Measurements from ENCODE around the gene REST.
"Not testable (repeated sequence)": the region's sequence is repeated elsewhere in the genome, so short reads cannot be mapped to it uniquely, and the experiment has no call there.

Gene REST

DNA sequence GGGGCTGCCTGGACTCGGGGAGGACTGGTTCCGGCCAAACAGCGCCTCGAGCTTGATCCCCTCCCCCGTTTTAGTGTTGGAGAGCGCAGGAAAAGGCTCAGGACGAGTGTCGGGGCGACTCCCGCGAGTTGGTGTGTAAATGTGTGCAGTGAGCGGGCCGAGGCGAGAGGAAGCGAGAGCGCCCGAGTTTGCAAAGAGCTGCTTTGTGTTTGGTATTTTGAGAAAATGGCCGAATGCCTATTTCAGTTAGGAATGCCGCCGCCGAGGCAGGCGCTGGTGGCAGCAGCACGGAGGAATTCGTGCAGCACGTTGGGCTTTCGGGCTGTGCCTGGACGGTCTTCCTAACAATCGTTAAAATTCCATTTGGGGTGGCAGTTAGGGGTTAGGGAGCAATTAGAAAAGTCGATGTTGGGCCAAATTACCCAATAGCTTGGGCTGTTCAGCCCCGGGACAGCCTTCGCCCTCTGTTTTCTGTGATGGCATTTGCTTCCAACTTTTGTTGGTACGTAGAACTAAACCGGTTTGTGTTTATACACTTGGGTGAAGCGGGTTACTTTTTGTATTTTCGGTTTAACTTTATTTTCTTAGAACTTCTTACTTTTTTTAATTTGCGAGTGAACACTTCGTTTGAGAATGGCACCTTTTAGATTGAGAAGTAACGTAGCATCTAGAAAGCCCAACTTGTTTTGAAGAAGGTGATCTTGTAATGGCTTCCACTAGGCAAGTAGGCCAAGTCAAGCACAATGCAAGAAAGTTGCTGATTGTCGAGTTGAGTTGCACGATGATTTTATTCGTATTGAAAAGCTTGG, 1.6 kb downstream of the REST start:
- DNase-seq = peak in 1 of 3 experiments; percentile 22

DNA sequence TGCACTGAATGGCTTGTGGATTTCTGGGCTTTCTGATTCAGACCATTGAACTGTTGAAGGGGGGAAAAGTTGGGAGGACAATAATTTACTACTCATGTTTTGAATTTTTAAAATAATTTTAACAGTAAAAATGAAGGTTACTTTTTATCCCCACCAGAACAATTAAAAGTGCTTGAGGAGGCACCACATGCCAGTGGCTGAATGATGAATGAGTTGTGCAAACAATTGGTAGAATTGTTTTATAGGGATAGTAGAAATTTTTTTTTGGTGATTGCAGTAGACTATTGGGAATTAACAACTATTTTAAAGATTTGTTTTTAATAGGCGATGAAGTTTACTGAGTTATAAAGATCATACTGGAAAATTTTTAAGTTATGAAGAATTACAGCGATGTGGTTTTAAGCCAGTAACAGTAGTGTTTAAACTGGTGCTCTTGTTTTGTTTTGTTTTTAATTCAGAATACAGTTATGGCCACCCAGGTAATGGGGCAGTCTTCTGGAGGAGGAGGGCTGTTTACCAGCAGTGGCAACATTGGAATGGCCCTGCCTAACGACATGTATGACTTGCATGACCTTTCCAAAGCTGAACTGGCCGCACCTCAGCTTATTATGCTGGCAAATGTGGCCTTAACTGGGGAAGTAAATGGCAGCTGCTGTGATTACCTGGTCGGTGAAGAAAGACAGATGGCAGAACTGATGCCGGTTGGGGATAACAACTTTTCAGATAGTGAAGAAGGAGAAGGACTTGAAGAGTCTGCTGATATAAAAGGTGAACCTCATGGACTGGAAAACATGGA, 2.7 kb downstream of the REST start:
- no peak for DNase-seq

DNA sequence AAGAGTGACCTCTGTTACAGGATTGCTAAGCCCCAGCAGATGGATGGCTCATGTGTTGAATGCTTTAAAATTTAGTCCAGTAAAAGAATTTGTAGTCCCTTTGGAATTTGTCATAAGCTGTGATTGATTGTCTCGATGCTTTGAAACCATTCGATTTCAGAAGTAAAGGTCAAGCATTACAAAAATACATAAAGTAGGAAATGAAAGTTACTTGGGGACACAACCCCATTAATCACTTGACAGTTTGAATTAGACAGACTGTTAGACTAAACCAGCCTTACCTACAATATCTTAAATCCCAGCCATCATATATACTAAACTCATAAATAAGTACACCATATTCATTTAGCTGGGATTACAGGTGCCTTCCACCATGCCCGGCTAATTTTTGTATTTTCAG, 6.6 kb downstream of the REST start:
- DNase-seq = no peak

DNA sequence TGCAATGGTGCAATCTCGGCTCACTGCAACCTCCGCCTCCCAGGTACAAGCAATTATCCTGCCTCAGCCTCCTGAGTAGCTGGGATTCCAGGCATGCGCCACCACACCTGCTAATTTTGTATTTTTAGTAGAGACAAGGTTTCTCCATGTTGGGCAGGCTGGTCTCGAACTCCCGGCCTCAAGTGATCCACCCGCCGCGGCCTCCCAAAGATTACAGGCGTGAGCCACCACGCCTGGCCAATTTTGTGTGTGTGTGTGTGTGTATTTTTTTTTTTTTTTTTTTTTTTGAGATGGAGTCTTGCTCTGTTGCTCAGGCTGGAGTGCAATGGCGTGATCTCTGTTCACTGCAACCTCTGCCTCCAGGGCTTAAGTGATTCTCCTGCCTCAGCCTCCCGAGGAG, 7.3 kb downstream of the REST start:
- not testable (repeated sequence) for DNase-seq

DNA sequence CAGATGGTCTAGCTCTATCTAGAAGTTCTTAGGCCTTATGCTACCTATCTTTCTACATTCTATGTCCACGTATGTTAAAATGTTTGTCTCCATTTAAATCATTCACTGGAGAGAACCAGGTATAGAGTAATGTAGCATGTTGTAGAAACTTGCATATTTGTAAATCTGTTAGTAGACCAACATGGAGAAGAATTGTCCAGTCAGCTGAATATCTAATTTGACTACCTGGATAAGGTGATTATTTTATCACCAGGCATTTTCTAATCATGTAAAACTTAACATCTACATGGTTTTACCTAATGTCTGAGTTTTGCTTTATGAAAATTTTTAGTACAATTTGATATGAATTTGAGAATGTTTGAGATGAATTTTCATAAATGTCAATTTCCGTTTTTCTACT, 19.5 kb downstream of the REST start:
- no peak for DNase-seq

DNA sequence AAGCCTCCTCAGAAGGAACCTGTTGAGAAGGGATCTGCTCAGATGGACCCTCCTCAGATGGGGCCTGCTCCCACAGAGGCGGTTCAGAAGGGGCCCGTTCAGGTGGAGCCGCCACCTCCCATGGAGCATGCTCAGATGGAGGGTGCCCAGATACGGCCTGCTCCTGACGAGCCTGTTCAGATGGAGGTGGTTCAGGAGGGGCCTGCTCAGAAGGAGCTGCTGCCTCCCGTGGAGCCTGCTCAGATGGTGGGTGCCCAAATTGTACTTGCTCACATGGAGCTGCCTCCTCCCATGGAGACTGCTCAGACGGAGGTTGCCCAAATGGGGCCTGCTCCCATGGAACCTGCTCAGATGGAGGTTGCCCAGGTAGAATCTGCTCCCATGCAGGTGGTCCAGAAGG, 22.9 kb downstream of the REST start:
- no peak for DNase-seq

DNA sequence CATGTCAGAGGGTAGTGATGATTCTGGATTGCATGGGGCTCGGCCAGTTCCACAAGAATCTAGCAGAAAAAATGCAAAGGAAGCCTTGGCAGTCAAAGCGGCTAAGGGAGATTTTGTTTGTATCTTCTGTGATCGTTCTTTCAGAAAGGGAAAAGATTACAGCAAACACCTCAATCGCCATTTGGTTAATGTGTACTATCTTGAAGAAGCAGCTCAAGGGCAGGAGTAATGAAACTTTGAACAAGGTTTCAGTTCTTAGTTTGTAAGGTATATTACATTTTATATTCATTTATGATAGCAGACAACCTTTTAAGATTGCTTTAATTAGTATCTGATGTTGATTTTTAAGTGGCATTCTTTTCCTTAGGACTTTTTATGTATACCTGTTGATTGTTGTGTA, 24.2 kb downstream of the REST start:
- DNase-seq = no peak

DNA sequence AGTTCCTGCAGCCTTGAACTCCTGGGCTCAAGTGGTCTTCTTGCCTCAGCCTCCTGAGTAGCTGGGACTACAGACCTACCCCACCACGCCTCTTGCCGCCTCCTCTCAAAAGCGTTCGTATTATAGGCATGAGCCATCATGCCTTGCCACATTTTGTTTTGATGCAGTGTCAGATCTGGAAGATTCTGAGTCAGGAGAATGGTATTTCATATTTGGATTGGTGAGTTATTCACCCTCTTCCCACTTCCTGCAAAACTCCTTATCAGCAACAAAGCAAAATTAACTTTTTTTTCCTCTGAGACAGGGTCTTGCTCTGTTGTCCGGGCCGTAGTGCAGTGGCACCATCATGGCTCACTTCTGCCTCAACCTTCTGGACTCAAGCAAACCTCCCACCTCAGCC, 29.6 kb downstream of the REST start:
- DNase-seq = no peak

DNA sequence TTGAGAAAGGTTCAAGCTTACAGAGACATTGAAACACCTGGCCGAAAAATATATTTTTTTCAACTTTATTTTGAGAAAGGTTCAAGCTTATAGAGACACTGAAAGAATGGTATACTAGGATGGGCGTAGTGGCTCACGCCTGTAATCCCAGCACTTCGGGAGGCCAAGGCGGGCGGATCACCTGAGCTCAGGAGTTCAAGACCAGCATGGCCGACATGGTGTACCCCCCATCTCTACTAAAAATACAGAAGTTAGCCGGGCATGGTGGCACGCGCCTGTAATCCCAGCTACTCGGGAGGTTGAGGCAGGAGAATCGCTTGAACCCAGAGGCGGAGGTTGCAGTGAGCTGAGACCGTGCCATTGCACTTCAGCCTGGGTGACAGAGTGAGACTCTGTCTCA, 32.1 kb downstream of the REST start:
- DNase-seq = not testable (repeated sequence)

DNA sequence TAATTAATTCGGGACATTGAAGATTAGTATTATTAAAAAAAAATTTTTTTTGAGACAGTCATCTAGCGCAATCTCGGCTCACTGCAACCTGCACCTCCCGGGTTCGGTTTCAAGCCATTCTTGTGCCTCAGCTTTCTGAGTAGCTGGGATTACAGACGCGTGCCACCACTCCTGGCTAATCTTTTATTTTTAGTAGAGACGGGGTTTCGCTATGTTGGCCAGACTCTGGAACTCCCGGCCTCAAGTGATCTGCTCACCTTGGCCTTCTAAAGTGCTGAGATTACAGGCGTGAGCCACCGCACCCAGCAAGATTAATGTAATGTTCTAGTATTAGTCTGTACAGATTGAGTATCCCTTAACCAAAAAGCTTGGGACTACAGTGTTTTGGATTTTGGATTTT, 32.7 kb downstream of the REST start:
- no peak for DNase-seq

DNA sequence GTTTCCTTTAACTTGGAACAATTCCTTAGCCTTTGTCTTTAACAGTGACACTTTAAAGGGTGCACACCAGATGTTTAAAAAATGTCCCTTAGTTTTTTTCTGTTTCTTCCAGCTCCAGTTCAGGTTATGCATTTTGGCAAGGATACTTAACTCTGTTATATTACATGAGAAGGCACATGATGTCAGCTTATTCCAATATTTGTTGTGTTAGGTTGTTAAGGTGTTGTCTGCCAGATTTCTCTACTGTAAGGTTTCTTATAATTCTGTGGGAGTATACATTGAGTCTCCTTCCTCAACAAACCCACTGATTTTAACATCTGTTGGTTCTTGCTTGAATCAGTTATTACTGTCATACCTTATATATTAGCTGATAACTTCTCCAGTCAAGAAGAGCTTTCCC, 33.3 kb downstream of the REST start:
- no peak for DNase-seq

DNA sequence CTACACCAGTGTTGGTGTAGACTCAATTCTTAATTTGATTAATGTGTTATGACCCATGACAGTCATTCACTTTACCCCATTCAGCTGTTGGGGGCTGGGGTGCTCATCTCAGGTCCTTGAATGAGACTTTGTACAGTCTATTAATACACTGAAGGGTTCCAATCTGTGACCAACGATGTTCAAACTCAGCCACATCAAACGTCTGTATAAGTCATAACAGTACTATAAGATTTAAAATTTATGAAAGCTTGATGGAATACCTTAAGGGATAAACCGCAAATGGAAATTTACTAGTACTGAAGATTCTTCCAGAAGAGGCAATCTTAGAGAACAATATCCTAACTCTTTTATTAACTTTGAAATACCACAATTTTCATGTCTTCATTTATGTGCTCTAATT, 33.7 kb downstream of the REST start:
- no peak for DNase-seq

DNA sequence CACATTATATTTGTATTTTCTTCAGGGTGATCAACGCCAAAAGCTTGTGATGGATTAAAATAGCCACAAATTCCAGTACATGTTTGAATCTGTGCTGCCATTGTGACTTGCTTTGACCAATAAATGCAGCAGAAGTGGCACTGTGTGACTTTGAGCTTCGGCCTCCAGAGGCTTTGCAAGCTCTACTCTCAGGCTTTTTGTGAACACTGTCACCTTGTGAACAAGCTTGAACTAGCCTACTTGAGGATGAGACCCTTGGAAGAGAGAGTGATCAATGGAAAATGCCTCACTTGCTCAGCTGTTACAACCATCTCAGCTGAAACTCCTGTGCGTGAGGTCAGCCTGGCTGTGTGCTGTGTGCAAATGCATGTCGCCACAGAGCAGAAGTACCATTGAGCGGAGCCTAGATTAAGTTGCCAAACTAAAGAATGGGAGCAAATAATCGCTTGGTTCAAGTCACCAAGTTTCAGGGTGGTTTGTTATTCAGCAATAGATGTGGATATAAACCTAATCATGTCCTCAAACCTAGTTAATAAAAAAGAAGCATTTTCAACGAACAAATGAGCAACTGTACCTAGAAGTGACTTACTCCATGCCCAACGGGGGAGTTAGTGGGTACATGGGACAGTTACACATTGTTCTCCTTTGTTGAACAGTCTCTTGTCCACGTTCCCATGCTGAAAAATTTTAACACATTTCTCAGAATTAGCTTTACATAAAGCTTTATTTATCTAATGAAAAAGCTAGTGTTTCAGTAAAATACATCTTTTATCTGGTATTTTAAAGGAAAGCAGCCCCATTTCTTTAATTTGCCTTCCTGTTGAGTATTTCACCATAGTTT, 46.2 kb downstream of the REST start:
- no peak for DNase-seq

DNA sequence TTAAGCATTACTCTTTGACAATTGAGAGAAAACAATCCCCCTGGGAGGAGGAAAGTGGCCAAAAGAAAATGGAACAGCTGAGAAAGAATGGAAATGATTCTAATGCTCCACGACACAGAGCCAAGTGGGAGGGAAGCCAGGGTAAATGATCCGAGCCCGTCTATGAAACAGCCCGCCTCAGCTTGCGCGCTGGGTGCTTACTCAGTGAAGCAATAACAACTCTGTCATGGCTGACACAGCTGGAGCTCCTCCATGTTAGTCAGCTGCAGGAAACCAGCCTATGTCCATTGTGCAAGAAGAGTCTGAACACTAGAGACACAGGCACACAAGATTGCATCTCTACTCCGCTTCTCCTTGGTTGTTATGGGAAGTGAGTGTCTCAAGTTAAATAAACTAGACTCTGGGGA, 50.4 kb downstream of the REST start:
- peak in 2 of 3 experiments; percentile 3 to 82 for DNase-seq

DNA sequence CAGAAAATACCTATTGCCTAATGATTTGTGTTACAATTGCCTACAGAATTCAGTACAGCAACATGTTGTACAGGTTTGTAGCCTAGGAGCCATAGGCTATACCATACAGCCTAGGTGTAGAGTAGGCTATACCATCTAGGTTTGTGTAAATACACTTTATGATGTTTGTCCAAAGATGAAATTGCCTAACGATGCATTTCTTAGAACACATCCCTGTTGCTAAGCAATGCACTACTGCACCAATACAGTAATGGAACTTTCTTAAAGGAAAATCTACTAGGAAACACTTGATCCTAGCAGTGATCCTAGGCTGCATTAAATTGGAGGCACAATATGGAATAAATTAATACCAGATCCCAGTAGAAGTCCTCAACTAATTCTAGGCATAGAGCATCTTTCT, 51.4 kb downstream of the REST start:
- DNase-seq = peak in 1 of 3 experiments; percentile 30

DNA sequence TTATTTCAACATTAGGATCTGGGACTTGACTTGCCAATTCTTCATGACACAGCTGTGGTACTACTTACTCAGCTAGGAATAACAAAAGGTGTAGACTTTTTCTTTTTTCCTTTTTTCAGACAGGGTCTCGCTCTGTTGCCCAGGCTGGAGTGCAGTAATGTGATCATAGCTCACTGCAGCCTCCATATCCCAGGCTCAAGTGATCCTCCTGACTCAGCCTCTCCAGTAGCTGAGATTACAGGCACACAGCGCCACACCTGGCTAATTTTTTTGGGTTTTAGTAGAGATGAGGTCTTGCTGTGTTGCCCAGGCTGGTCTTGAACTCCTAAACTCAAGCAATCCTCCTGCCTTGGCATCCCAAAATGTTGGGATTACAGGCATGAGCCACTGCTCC, 53.4 kb downstream of the REST start:
- no peak for DNase-seq

DNA sequence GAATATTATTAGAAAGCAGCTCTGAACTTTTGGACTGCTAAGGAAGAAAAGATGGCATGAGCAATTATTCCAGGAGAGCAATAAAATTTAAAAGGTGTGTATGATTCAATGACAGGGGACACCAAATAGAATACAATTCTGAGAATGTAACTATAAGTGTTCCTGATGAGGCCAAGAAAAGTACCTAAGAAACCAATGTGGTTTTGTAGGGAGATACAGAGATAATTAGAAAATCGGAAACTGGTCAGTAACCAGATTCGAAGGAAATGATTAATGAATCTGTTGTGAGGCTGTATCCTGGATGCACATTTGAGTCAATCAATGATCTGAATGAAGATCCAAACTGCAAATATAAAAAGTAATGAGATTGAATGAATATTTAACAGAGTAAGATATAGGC, 63.7 kb downstream of the REST start:
- DNase-seq = no peak

DNA sequence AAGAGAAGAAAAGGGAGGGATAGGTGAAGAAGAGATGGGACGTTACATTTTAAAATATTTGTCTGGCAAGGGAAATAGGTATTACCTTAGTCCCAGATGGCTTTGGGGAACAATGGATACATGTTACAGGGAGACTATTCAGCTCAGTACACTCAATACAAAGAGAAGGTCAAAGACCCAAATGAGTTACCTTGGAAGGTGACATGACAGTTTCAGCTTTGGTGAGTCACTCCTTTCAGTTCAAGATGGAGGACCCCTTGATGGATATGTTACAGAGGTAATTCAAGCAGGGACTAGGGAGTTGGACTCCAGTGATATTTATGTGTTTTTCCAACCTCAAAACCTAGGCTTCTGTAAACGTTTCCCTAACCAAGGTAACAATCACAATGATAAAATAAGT, 64.7 kb downstream of the REST start:
- no peak for DNase-seq

DNA sequence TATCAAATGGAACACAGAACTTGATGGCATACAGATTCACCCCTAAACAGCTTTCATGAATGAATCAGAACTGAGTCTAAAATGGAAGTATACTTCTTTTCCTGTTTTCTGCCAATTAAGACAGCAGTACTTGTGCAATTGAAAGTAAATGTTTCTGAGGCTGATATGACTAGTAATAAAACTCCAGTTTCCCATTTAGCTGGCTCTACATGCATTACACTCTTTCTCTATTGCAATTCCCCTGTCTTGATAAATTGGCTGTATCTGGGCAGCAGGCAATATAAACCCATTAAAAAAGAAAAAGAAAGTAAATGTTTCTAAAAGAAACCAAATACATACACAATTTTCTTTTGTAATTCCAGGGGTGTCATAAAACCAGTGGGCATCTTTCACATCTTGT, 65.1 kb downstream of the REST start:
- no peak for DNase-seq

DNA sequence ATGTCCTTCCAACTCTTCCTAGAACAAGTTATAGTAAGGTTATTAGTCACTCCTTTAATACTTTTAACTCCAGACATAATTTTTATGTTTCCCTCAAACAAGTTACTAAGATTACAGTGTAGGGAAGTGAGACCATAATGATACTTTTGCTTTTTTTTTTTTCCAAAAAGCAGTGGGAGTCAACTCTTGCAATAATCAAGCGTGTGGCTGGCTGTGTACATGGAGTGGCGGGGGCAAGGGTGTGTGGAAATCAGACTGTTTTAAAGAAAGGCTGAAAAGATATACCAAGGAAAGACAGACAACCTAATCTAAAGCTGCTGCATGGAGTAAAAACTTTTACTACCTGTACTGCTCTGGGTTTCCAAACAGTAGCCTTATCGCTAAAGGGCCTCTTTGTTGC, 65.6 kb downstream of the REST start:
- DNase-seq = no peak

DNA sequence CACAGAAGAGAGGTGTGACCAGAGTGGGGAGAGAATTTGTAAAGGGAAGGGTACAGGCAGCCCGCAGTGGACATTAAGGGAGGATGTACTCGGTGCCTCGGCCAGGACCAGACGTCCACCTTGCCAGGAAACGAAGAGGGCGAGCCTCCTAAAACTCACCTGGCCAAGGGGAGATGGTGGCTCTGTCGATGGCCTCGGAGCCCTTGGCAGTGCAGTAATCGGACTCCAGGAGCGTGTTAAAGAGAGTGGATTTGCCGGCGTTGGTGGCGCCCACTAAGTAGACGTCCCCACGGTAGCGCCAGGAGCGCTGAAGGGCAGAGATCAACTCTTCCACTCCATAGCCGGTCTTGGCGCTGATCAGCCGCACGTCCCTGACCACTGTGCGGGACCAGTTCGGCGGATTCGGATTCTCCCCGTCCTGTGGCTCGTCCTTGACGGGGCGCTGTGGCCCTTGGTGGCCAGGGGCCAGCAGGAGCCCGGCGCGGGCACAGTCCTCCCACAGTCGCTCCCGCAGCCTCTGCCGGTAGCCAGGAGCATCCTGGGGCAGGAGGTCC, 68.7 kb downstream of the REST start:
- DNase-seq = peak in 2 of 3 experiments; percentile 33 to 51

DNA sequence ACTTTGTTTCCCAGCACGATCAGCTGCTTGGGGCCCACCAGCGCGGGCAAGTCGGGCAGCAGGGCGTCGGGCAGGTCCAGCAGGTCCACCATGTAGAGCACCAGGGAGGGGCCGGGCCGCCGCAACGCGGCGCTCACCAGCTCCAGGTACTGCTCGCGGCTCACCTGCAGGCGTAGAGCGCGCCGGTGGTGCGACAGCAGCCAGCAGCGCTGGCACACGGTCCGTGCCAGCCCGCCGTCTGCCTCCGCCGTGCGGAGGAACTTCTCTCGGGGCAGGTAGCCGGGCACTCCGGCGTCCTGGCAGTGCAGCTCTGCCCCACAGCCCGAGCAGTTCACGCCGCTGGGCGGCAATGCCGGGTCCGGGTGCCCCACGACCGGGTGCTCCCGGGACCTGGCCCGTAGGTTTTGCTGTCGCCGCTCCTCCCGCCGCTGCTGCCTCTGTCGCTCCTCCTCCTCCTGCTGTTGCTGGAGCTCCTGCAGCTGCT, 69.2 kb downstream of the REST start:
- peak; percentile 34 to 75 (median 71) for DNase-seq

Measured in NCI-H1417 (cell line).